K562 (cell line): ENCODE measurements around the gene ABHD16A. TPM values are rescaled to one million over a fixed set of nuclear protein-coding genes. Genes with fewer than 3 reads are reported as not detected.

ENCODE experiments used
- CBX8 ChIP-seq: fragments of 200-600 bp; sonication (generic); IDR thresholded peaks from 2 replicates; pipeline ENCODE4 v1.6.1; 2012; ENCODE audit warnings: borderline replicate concordance, mixed run types, low read depth, mild to moderate bottlenecking, moderate library complexity, mixed read lengths, low read length, control low read depth, inconsistent platforms; ENCODE audit not compliant: poor library complexity, severe bottlenecking; ENCODE audit errors: extremely low read depth
- HIVEP1 ChIP-seq: fragments of 250-450 bp; sonication (Bioruptor Pico); IDR thresholded peaks from 2 replicates; pipeline ENCODE4 v1.4.0; 2020; ENCODE audit warnings: mild to moderate bottlenecking
- JUN ChIP-seq, 2 experiments: sonication (generic) in 1 of 2; formaldehyde crosslinking in 1 of 2; IDR thresholded peaks; 2 replicates each; pipeline versions ENCODE4 v1.6.1 to v1.8.0; 2012 to 2022; ENCODE audit warnings: borderline replicate concordance in 2 of 2, mild to moderate bottlenecking in 2 of 2, improper control_type of control experiment in 1 of 2, low read depth in 1 of 2, low read length in 1 of 2, missing genetic modification reagents in 1 of 2
- KLF16 ChIP-seq: IDR thresholded peaks from 2 replicates; pipeline ENCODE4 v1.6.1; 2016; ENCODE audit warnings: antibody characterized with exemption
- MBD2 ChIP-seq: sonication (generic); IDR thresholded peaks from 2 replicates; pipeline ENCODE4 v1.6.1; 2016; ENCODE audit warnings: low read depth, borderline replicate concordance
- MYC ChIP-seq, 2 experiments: fragments of 250-450 bp in 1 of 2; sonication (Bioruptor Pico) in 1 of 2; IDR thresholded peaks; 2 replicates each; pipeline versions ENCODE4 v1.5.1 to v1.6.1; 2012 to 2021; ENCODE audit warnings: low read depth in 2 of 2, borderline replicate concordance in 1 of 2, improper control_type of control experiment in 1 of 2, low read length in 1 of 2, mild to moderate bottlenecking in 1 of 2, moderate library complexity in 1 of 2
- NFRKB ChIP-seq: fragments of 450-650 bp; IDR thresholded peaks from 2 replicates; pipeline ENCODE4 v1.6.1; 2016; ENCODE audit warnings: low read depth
- U2AF2 ChIP-seq: fragments of 200-400 bp; formaldehyde crosslinking; optimal IDR thresholded peaks from 2 replicates; pipeline ENCODE3; 2017; ENCODE audit warnings: low read depth, mild to moderate bottlenecking, low read length
- ZKSCAN8 ChIP-seq: fragments of 200-800 bp; sonication (Bioruptor generic); IDR thresholded peaks from 2 replicates; pipeline ENCODE4 v1.6.1; 2016; ENCODE audit warnings: missing genetic modification characterization, missing compliant biosample characterization
- polyA plus RNA-seq, 8 experiments: library from polyadenylated mRNA; depleted of rRNA in 4 of 8; stranded (reverse) in 5 of 8; unstranded in 3 of 8; fragments of >200 nt; fragmentation: Nextera tagmentation in 2 of 8; fragmentation: Illumina TruSeq in 1 of 8; extraction: Ambion mirVana in 2 of 8; extraction: Trizol in 1 of 8; gene quantifications; 2 replicates each; pipeline versions ENCODE4 v1.2.1 to v1.2.3, GENCODE V29; 2011 to 2014; ENCODE audit warnings: inconsistent platforms in 1 of 8, missing spikeins in 1 of 8
- total RNA-seq, 7 experiments: library from RNA; depleted of rRNA in 6 of 7; stranded (reverse); fragments of >200 nt in 6 of 7; fragmentation: Illumina TruSeq in 2 of 7; extraction: Trizol in 2 of 7; gene quantifications; 2 replicates each; pipeline versions ENCODE4 v1.2.1 to v1.2.3, GENCODE V29; 2011 to 2021; ENCODE audit warnings: low replicate concordance in 1 of 7
- TF ChIP-seq, protein P1 (sequence below): fragments of 450-650 bp; IDR thresholded peaks from 2 replicates; pipeline ENCODE4 v1.6.1; 2017; ENCODE audit warnings: mild to moderate bottlenecking, moderate library complexity
- TF ChIP-seq, protein P2 (sequence below), 2 experiments: fragments of 450-650 bp; formaldehyde crosslinking in 1 of 2; IDR thresholded peaks; 2 replicates each; pipeline versions ENCODE4 v1.4.0 to v1.6.1; 2014 to 2020; ENCODE audit warnings: mild to moderate bottlenecking in 2 of 2, borderline replicate concordance in 1 of 2, low read depth in 1 of 2
- TF ChIP-seq, protein P3 (sequence below): fragments of 450-650 bp; IDR thresholded peaks from 2 replicates; pipeline ENCODE4 v1.7.0; 2016; ENCODE audit warnings: borderline replicate concordance
- TF ChIP-seq, protein P4 (sequence below): fragments of 250-450 bp; sonication (Bioruptor Pico); IDR thresholded peaks from 2 replicates; pipeline ENCODE4 v1.8.0; 2021; ENCODE audit warnings: moderate library complexity, mild to moderate bottlenecking, inconsistent platforms

Gene ABHD16A
- total and polyA plus RNA-seq, 9 of the 15 experiments (the other 6 are each of a cell fraction or from before 2014, with no cell fraction given), result 25.8 to 120 (median 81.6) TPM

DNA sequence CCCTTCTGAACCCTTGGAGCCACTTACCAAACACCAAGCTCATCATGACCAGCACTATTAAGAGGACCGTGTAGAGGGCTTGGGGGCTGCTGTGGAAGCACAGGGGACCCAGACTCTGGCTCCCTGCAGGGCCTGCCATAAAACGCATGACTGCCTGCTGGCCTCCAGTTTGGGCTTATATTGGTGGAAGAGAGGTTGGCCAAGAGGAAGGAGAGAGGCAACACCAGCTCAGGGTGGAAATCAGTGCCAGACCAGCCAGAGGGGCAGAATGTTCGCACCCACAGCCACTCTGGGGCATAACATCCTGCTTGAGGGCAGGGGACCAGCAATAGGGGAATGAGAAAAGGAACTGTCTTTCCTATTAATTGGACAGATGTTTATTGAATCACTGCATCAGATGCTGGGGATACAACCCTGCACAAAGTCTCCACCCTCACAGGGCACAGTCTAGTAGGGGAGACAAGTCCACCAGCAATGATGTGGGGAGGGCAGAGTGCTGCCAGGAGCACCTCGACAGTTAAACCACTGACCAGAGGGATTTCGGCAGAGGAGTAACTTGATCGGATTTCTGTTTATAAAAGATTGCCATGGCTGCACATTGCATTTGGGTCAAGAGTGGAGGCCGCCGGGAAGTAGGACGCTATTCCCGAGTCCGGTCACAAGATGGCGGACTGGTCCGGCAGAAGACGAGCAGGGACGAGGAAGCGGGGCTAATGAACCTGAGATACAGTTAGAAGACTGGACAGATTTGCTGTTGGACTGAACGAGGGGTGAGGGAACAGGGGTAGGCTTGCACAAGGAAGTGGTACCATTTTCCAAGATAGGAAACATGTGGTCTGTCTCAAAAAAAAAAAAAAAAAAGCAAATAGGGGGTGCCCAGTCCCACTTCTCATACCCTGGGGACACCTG lies 22.6 kb downstream of the ABHD16A start, which contains the start of gene LY6G5C (continued):
- TF ChIP-seq, protein P1, sequence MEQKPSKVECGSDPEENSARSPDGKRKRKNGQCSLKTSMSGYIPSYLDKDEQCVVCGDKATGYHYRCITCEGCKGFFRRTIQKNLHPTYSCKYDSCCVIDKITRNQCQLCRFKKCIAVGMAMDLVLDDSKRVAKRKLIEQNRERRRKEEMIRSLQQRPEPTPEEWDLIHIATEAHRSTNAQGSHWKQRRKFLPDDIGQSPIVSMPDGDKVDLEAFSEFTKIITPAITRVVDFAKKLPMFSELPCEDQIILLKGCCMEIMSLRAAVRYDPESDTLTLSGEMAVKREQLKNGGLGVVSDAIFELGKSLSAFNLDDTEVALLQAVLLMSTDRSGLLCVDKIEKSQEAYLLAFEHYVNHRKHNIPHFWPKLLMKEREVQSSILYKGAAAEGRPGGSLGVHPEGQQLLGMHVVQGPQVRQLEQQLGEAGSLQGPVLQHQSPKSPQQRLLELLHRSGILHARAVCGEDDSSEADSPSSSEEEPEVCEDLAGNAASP, result no peak
- peak; percentile 58; the same call in 1 of the 2 replicates for TF ChIP-seq JUN (IDR thresholded peaks at IDR 0.05; ENCODE audit: borderline replicate concordance, low read depth, low read length)
- TF ChIP-seq JUN (CRISPR knock-in tag; IDR thresholded peaks at IDR 0.05; ENCODE audit: borderline replicate concordance), result 0 out of 2 replicates have a peak, but pooled peaks have one; percentile 54
- TF ChIP-seq, protein P2, sequence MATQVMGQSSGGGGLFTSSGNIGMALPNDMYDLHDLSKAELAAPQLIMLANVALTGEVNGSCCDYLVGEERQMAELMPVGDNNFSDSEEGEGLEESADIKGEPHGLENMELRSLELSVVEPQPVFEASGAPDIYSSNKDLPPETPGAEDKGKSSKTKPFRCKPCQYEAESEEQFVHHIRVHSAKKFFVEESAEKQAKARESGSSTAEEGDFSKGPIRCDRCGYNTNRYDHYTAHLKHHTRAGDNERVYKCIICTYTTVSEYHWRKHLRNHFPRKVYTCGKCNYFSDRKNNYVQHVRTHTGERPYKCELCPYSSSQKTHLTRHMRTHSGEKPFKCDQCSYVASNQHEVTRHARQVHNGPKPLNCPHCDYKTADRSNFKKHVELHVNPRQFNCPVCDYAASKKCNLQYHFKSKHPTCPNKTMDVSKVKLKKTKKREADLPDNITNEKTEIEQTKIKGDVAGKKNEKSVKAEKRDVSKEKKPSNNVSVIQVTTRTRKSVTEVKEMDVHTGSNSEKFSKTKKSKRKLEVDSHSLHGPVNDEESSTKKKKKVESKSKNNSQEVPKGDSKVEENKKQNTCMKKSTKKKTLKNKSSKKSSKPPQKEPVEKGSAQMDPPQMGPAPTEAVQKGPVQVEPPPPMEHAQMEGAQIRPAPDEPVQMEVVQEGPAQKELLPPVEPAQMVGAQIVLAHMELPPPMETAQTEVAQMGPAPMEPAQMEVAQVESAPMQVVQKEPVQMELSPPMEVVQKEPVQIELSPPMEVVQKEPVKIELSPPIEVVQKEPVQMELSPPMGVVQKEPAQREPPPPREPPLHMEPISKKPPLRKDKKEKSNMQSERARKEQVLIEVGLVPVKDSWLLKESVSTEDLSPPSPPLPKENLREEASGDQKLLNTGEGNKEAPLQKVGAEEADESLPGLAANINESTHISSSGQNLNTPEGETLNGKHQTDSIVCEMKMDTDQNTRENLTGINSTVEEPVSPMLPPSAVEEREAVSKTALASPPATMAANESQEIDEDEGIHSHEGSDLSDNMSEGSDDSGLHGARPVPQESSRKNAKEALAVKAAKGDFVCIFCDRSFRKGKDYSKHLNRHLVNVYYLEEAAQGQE (IDR thresholded peaks at IDR 0.05; ENCODE audit: borderline replicate concordance), result peak; percentile 95
- TF ChIP-seq, protein P2 (CRISPR knock-in tag; IDR thresholded peaks at IDR 0.05; ENCODE audit: low read depth), result no peak
- no peak for TF ChIP-seq CBX8
- TF ChIP-seq MYC (IDR thresholded peaks at IDR 0.05; ENCODE audit: low read depth, low read length), result 0 out of 2 replicates have a peak, but pooled peaks have one; percentile 44
- no peak for TF ChIP-seq MYC (CRISPR knock-in tag; IDR thresholded peaks at IDR 0.05; ENCODE audit: borderline replicate concordance, low read depth)
- TF ChIP-seq, protein P3, sequence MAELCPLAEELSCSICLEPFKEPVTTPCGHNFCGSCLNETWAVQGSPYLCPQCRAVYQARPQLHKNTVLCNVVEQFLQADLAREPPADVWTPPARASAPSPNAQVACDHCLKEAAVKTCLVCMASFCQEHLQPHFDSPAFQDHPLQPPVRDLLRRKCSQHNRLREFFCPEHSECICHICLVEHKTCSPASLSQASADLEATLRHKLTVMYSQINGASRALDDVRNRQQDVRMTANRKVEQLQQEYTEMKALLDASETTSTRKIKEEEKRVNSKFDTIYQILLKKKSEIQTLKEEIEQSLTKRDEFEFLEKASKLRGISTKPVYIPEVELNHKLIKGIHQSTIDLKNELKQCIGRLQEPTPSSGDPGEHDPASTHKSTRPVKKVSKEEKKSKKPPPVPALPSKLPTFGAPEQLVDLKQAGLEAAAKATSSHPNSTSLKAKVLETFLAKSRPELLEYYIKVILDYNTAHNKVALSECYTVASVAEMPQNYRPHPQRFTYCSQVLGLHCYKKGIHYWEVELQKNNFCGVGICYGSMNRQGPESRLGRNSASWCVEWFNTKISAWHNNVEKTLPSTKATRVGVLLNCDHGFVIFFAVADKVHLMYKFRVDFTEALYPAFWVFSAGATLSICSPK, result no peak
- TF ChIP-seq KLF16, result no peak
- TF ChIP-seq MBD2, result no peak; the same call in 1 of the 2 replicates
- TF ChIP-seq ZKSCAN8, result no peak
- TF ChIP-seq NFRKB, result no peak
- TF ChIP-seq HIVEP1 (CRISPR knock-in tag), result no peak
- TF ChIP-seq, protein P4, sequence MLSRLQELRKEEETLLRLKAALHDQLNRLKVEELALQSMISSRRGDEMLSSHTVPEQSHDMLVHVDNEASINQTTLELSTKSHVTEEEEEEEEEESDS (CRISPR knock-in tag), result no peak
- TF ChIP-seq U2AF2, result no peak
